Coronary artery (tissue), 2 donors: Measurements from ENCODE around the gene SLC27A1.
A peak's percentile ranks its signal among the peaks of the same experiment; 100 is the strongest.
"Not testable (repeated sequence)": the region's sequence is repeated elsewhere in the genome, so short reads cannot be mapped to it uniquely, and the experiment has no call there.

Source experiments
- DNase-seq: peaks from one replicate; pipeline ENCODE4 v3.0.0-alpha.2; 2017; ENCODE audit warnings: low spot score
- H3K27ac ChIP-seq, 2 donors: fragments of 200-600 bp; sonication (generic); one replicate each; pipeline ENCODE4 v1.5.1; 2016 to 2019
- H3K4me3 ChIP-seq: fragments of 200-600 bp; sonication (generic); 2 replicates; pipeline ENCODE4 v1.5.1; 2016; ENCODE audit warnings: mild to moderate bottlenecking, moderate library complexity
- TF ChIP-seq, protein P1 (sequence below): fragments of 200-600 bp; sonication (generic); IDR thresholded peaks from one replicate; pipeline ENCODE4 v1.5.1; 2019; ENCODE audit warnings: antibody characterized with exemption

Gene SLC27A1

DNA sequence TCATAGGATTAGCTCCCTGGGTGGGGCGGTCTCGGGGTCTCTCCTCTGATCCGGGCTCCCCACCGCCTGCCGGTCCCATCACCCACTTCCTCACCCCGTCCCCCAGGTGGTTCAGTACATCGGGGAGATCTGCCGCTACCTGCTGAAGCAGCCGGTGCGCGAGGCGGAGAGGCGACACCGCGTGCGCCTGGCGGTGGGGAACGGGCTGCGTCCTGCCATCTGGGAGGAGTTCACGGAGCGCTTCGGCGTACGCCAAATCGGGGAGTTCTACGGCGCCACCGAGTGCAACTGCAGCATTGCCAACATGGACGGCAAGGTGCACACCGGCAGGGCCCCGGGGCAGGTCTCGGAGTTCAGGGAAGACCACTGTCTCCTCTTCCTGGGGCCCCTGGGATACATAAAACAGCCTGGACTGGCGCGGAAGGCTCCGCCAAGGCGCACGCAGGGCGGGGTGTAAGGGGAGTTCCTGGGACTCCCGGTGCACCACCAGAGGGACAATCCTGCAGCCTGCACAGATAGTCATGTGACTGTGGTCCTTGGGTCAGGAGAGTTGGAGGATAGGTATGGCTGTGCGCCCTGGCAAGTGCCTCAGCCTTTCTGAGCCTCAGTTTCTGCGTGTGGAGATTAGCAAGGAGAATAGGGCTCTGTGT, 26.9 kb downstream of the SLC27A1 start:
- H3K27ac ChIP-seq: no peak overlapping the region
- DNase-seq: no peak
- TF ChIP-seq, protein P1, sequence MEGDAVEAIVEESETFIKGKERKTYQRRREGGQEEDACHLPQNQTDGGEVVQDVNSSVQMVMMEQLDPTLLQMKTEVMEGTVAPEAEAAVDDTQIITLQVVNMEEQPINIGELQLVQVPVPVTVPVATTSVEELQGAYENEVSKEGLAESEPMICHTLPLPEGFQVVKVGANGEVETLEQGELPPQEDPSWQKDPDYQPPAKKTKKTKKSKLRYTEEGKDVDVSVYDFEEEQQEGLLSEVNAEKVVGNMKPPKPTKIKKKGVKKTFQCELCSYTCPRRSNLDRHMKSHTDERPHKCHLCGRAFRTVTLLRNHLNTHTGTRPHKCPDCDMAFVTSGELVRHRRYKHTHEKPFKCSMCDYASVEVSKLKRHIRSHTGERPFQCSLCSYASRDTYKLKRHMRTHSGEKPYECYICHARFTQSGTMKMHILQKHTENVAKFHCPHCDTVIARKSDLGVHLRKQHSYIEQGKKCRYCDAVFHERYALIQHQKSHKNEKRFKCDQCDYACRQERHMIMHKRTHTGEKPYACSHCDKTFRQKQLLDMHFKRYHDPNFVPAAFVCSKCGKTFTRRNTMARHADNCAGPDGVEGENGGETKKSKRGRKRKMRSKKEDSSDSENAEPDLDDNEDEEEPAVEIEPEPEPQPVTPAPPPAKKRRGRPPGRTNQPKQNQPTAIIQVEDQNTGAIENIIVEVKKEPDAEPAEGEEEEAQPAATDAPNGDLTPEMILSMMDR: no peak
- H3K4me3 ChIP-seq: no peak overlapping the region

DNA sequence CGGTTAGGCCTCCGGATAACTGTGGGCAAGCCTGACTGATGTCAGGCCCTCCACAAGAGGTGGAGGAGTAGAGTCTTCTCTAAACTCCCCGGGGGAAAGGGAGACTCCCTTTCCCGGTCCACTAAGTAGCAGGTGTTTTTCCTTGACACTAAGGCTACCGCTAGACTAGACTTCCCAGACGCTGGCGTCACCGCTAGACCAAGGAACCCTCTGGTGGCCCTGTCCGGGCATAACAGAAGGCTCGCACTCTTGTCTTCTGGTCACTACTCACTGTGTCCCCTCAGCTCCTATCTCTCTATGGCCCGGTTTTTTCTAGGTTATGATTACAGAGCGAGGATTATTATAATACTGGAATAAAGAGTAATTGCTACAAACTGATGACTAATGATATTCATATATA, 28.7 kb downstream of the SLC27A1 start:
- not testable (repeated sequence) for DNase-seq
- H3K27ac ChIP-seq: peak overlapping the region in 1 of 2 donors; percentile 16

DNA sequence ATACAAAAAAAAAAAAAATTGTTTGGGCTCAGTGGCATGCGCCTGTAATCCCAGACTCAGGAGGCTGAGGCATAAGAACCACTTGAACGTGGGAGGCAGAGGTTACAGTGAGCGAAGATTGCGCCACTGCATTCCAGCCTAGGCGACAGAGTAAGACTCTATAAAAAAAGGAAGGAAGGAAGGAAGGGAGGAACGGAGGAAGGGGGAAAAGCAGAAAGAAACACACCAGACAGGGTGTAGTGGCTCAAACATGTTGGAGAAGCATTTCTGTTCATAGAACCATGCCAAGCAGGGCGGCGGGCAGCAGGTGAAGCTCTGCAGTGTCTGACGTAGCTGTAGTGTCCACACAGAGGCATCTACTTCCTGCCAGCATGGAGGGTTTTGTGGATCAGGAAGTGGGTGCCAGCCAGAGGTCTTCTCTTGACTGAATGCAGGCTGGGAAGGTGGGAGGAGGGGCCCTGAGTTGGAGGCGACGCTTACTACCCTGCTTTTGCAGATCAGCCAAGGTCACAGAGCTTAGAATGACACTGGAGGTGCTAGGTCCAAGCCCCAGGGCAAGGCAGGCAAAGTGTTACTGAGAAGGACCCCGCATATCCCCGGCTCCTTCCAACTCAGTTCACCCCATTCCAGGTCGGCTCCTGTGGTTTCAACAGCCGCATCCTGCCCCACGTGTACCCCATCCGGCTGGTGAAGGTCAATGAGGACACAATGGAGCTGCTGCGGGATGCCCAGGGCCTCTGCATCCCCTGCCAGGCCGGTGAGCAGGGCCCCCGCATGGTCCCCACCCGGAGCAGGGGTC, 29.5 kb downstream of the SLC27A1 start:
- TF ChIP-seq, protein P1: no peak
- H3K27ac ChIP-seq: peak overlapping the region in 1 of 2 donors; percentile 74
- DNase-seq: no peak
- H3K4me3 ChIP-seq: peak overlapping the region; percentile 2

More for the DNA sequence above, 28.7 kb downstream of the SLC27A1 start:
- H3K4me3 ChIP-seq: not testable (repeated sequence)

DNA sequence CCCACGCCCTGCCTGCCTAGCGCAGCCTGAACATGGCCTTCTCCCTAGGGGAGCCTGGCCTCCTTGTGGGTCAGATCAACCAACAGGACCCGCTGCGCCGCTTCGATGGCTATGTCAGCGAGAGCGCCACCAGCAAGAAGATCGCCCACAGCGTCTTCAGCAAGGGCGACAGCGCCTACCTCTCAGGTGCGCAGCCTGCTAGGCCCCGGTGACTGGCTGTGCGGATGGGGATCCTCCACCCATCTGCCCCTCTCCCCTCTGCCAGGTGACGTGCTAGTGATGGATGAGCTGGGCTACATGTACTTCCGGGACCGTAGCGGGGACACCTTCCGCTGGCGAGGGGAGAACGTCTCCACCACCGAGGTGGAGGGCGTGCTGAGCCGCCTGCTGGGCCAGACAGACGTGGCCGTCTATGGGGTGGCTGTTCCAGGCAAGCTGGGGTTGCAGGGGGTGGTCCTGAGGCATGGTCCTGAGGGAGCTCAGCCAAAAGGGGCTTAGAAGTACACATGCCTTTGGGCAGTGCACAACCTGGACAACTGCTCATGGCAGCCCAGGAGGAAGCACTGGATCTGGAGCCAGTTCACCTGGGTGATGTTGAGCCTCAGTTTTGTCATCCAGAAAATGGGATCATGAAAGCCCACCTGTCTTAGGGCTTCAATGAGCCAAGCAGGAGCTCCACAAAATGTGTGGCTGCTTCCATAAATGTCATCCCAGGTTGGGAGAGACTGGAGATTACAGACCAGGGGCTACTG, 30.3 kb downstream of the SLC27A1 start:
- TF ChIP-seq, protein P1: no peak
- Histone ChIP-seq H3K27ac (peak overlapping the region in 1 of 2 donors; percentile 74), H3K4me3 (no peak overlapping the region)
- DNase-seq: no peak

DNA sequence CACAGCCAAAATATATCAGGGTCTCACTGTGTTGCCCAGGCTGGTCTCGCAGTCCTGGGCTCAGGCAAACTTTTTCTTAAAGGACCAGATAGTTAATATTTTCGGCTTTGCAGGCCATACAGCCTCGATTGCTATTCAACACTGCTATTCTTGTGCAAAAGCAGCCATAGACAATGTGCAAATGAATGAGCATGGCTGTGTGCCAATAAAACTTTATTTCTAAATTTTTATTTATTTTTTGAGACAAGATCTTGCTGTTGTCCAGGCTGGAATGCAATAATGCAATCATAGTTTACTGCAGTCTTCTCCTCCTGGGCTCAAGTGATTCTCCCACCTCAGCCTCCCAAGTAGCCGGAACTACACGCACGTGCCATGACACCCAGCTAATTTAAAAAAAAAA, 32.9 kb downstream of the SLC27A1 start:
- DNase-seq: no peak
- no peak overlapping the region for H3K27ac ChIP-seq
- TF ChIP-seq, protein P1: no peak
- H3K4me3 ChIP-seq: no peak overlapping the region

DNA sequence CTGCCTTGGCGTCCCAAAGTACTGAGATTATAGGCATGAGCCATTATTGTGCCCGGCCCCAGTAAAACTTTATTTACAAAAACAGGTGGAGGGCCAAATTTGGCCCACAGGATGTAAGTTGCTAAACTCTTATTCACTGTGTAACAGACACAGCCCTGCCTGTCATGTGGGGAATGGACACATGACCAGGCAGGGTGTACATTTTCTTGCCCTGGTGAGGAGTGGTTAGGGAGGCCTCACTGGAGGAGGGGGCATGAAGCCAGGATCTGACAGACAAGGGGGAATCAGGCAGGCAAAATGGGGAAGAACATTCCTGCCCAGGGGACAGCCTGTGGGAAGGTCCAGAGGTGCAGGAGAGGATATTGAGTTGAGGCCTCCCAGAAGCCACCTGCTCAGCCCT, 33.7 kb downstream of the SLC27A1 start:
- Histone ChIP-seq H3K4me3 (no peak overlapping the region), H3K27ac (no peak overlapping the region)
- no peak for DNase-seq
- TF ChIP-seq, protein P1: no peak

DNA sequence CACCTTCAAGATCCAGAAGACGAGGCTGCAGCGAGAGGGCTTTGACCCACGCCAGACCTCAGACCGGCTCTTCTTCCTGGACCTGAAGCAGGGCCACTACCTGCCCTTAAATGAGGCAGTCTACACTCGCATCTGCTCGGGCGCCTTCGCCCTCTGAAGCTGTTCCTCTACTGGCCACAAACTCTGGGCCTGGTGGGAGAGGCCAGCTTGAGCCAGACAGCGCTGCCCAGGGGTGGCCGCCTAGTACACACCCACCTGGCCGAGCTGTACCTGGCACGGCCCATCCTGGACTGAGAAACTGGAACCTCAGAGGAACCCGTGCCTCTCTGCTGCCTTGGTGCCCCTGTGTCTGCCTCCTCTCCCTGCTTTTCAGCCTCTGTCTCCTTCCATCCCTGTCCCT, 34.1 kb downstream of the SLC27A1 start:
- Histone ChIP-seq H3K27ac (no peak overlapping the region), H3K4me3 (no peak overlapping the region)
- TF ChIP-seq, protein P1: no peak
- no peak for DNase-seq
